H1 (cell line): ENCODE measurements around the gene ZNF672. TPM values are rescaled to one million over a fixed set of nuclear protein-coding genes. Genes with fewer than 3 reads are reported as not detected.

Experiments used
- CTCF ChIA-PET: fragments of 300-600 bp; sonication (Branson Sonifier 250); formaldehyde crosslinking; loops from one replicate; lab custom pipeline; 2021; ENCODE audit not compliant: partially characterized antibody; lab: Charles Lee
- POLR2A ChIA-PET: fragments of 300-600 bp; sonication (Branson Sonifier 250); formaldehyde crosslinking; loops from one replicate; lab custom pipeline; 2021; ENCODE audit warnings: inconsistent platforms; ENCODE audit not compliant: partially characterized antibody; lab: Charles Lee
- DNase-seq, 2 experiments: peaks; one replicate each; pipeline versions ENCODE4 v3.0.0 to v3.0.0-alpha.2; 2010 to 2022; ENCODE audit warnings: low spot score in 2 of 2, low read depth in 1 of 2, mixed read lengths in 1 of 2
- FAIRE-seq: peaks from 2 replicates; lab custom pipeline; 2011; peaks lifted over from hg19 to GRCh38; lab: Jason Lieb, UNC
- H2AFZ ChIP-seq: 2 replicates; pipeline ENCODE4 v1.8.1; 2012; ENCODE audit warnings: low read length, inconsistent platforms
- H2AK5ac ChIP-seq: 2 replicates; pipeline ENCODE4 v1.6.1; 2013; ENCODE audit warnings: low read depth, low read length
- H2BK120ac ChIP-seq: replicated peaks from 2 replicates; pipeline ENCODE3; 2013; ENCODE audit warnings: low read depth, low read length, inconsistent platforms
- H2BK12ac ChIP-seq: 2 replicates; pipeline ENCODE4 v1.6.1; 2013; ENCODE audit warnings: low read depth, low read length
- H2BK15ac ChIP-seq: 2 replicates; pipeline ENCODE4 v1.6.1; 2013; ENCODE audit warnings: low read length
- H2BK20ac ChIP-seq: 2 replicates; pipeline ENCODE4 v1.6.1; 2013; ENCODE audit warnings: low read length
- H2BK5ac ChIP-seq: 2 replicates; pipeline ENCODE4 v1.6.1; 2013; ENCODE audit warnings: low read depth, low read length
- H3K14ac ChIP-seq: 2 replicates; pipeline ENCODE4 v1.6.1; 2013; ENCODE audit warnings: inconsistent platforms; ENCODE audit not compliant: insufficient read length
- H3K18ac ChIP-seq: 2 replicates; pipeline ENCODE4 v1.6.1; 2013; ENCODE audit warnings: low read length; ENCODE audit errors: extremely low read depth
- H3K23ac ChIP-seq: 2 replicates; pipeline ENCODE4 v1.6.1; 2013; ENCODE audit warnings: inconsistent platforms; ENCODE audit not compliant: insufficient read length
- H3K23me2 ChIP-seq: 2 replicates; pipeline ENCODE4 v1.6.1; 2013; ENCODE audit warnings: low read depth, low read length
- H3K27ac ChIP-seq: 2 replicates; pipeline ENCODE4 v1.6.1; 2011; ENCODE audit warnings: low read depth, low read length, inconsistent platforms
- H3K27me3 ChIP-seq, 4 experiments: replicated peaks in 1 of 4; 1 replicate in 1 of 4; 2 replicates in 3 of 4; pipeline versions ENCODE4 v1.6.1 to v1.8.1; 2011 to 2013; ENCODE audit warnings: low read length in 3 of 4, mild to moderate bottlenecking in 3 of 4, inconsistent platforms in 2 of 4, mixed read lengths in 2 of 4, moderate library complexity in 1 of 4; ENCODE audit not compliant: control insufficient read depth in 3 of 4, insufficient read depth in 3 of 4; ENCODE audit errors: extremely low read depth in 1 of 4
- H3K36me3 ChIP-seq, 4 experiments: 2 replicates each; pipeline versions ENCODE4 v1.6.1 to v1.8.1; 2011 to 2013; ENCODE audit warnings: mild to moderate bottlenecking in 4 of 4, low read length in 3 of 4, moderate library complexity in 2 of 4, control low read depth in 1 of 4, inconsistent platforms in 1 of 4; ENCODE audit not compliant: insufficient read depth in 4 of 4, control insufficient read depth in 2 of 4
- H3K4ac ChIP-seq: replicated peaks from 2 replicates; pipeline ENCODE3; 2013; ENCODE audit warnings: low read length, low read depth, mixed read lengths, inconsistent platforms; ENCODE audit not compliant: insufficient read length
- H3K4me1 ChIP-seq, 4 experiments: replicated peaks in 1 of 4; 1 replicate in 1 of 4; 2 replicates in 3 of 4; pipeline versions ENCODE4 v1.6.1 to v1.8.1; 2011 to 2013; ENCODE audit warnings: low read length in 3 of 4, inconsistent platforms in 2 of 4, mixed read lengths in 1 of 4; ENCODE audit not compliant: insufficient read depth in 4 of 4, control insufficient read depth in 3 of 4
- H3K4me2 ChIP-seq, 2 experiments: 2 replicates each; pipeline versions ENCODE4 v1.6.1 to v1.8.1; 2011 to 2013; ENCODE audit warnings: low read depth in 2 of 2, low read length in 2 of 2, control low read depth in 1 of 2, inconsistent platforms in 1 of 2, mild to moderate bottlenecking in 1 of 2; ENCODE audit not compliant: insufficient read depth in 1 of 2
- H3K4me3 ChIP-seq, 4 experiments: fragments of 200-600, 300-600 bp in 1 of 4; sonication (generic), shearing (Covaris generic), sonication (Bioruptor Twin) in 1 of 4; 2 replicates each; pipeline versions ENCODE4 v1.5.1 to v1.8.1; 2011 to 2016; ENCODE audit warnings: low read length in 4 of 4, low read depth in 3 of 4, control low read depth in 2 of 4, inconsistent platforms in 2 of 4, mild to moderate bottlenecking in 2 of 4, mixed read lengths in 1 of 4, moderate library complexity in 1 of 4; ENCODE audit not compliant: insufficient read depth in 2 of 4; ENCODE audit errors: extremely low read depth in 1 of 4
- H3K56ac ChIP-seq: replicated peaks from 2 replicates; pipeline ENCODE3; 2013; ENCODE audit warnings: low read depth, mild to moderate bottlenecking, mixed read lengths, low read length, inconsistent platforms; ENCODE audit not compliant: insufficient read length
- H3K79me1 ChIP-seq: 2 replicates; pipeline ENCODE4 v1.6.1; 2013; ENCODE audit warnings: low read depth, low read length, control low read depth
- H3K79me2 ChIP-seq, 2 experiments: 2 replicates each; pipeline versions ENCODE4 v1.6.1 to v1.8.1; 2012 to 2013; ENCODE audit warnings: low read length in 2 of 2, mild to moderate bottlenecking in 2 of 2, inconsistent platforms in 1 of 2; ENCODE audit not compliant: insufficient read depth in 2 of 2, control insufficient read depth in 1 of 2
- H3K9ac ChIP-seq, 4 experiments: replicated peaks in 1 of 4; 1 replicate in 1 of 4; 2 replicates in 3 of 4; pipeline versions ENCODE4 v1.6.1 to v1.8.1; 2011 to 2013; ENCODE audit warnings: low read depth in 3 of 4, low read length in 3 of 4, control low read depth in 2 of 4, mild to moderate bottlenecking in 2 of 4, moderate library complexity in 2 of 4, inconsistent platforms in 1 of 4; ENCODE audit errors: extremely low read depth in 1 of 4
- H3K9me3 ChIP-seq, 2 experiments: 2 replicates each; pipeline versions ENCODE4 v1.6.1 to v1.8.1; 2012 to 2013; ENCODE audit warnings: mild to moderate bottlenecking in 2 of 2, moderate library complexity in 2 of 2, control low read depth in 1 of 2, inconsistent platforms in 1 of 2, low read depth in 1 of 2, low read length in 1 of 2, mixed read lengths in 1 of 2; ENCODE audit not compliant: insufficient read depth in 2 of 2
- H4K20me1 ChIP-seq, 2 experiments: replicated peaks in 1 of 2; 2 replicates each; pipeline versions ENCODE3 to v1.8.1; 2011 to 2013; ENCODE audit warnings: inconsistent platforms in 2 of 2, low read length in 2 of 2, mild to moderate bottlenecking in 1 of 2; ENCODE audit not compliant: insufficient read depth in 2 of 2, control insufficient read depth in 1 of 2
- H4K5ac ChIP-seq: 2 replicates; pipeline ENCODE4 v1.6.1; 2013; ENCODE audit warnings: low read length, low read depth, mixed read lengths, inconsistent platforms; ENCODE audit not compliant: insufficient read length
- H4K8ac ChIP-seq: 2 replicates; pipeline ENCODE4 v1.8.0; 2013; ENCODE audit warnings: mild to moderate bottlenecking, moderate library complexity, low read length, inconsistent platforms; ENCODE audit not compliant: insufficient read depth; ENCODE audit errors: extremely low read depth
- H4K91ac ChIP-seq: replicated peaks from 2 replicates; pipeline ENCODE3; 2013; ENCODE audit warnings: low read length, mixed read lengths, inconsistent platforms; ENCODE audit not compliant: insufficient read length
- ATF2 ChIP-seq: IDR thresholded peaks from 2 replicates; pipeline ENCODE4 v1.6.1; 2012; ENCODE audit warnings: low read length, inconsistent platforms
- BACH1 ChIP-seq: IDR thresholded peaks from 2 replicates; pipeline ENCODE4 v1.6.1; 2012; ENCODE audit warnings: low read length, improper control_type of control experiment
- CBX5 ChIP-seq: fragments of 300-800, 300-1000 bp; sonication (generic); IDR thresholded peaks from 2 replicates; pipeline ENCODE4 v1.7.1; 2016; ENCODE audit warnings: antibody characterized with exemption, low read length, low read depth
- CHD2 ChIP-seq: IDR thresholded peaks from 2 replicates; pipeline ENCODE4 v1.6.1; 2012; ENCODE audit warnings: low read length, improper control_type of control experiment
- EP300 ChIP-seq, 2 experiments: IDR thresholded peaks; 1 replicate in 1 of 2; 2 replicates in 1 of 2; pipeline ENCODE4 v1.6.1; 2011 to 2012; ENCODE audit warnings: low read depth in 2 of 2, low read length in 2 of 2, mild to moderate bottlenecking in 2 of 2, borderline replicate concordance in 1 of 2, inconsistent platforms in 1 of 2, moderate library complexity in 1 of 2
- EZH2 ChIP-seq: fragments of 200-600 bp; sonication (generic); IDR thresholded peaks from 2 replicates; pipeline ENCODE4 v1.7.1; 2012; ENCODE audit warnings: low read depth, mild to moderate bottlenecking, moderate library complexity, low read length, inconsistent platforms; ENCODE audit not compliant: severe bottlenecking
- JUN ChIP-seq: IDR thresholded peaks from 2 replicates; pipeline ENCODE4 v1.6.1; 2011; ENCODE audit warnings: low read depth, mild to moderate bottlenecking, improper control_type of control experiment, low read length
- MAX ChIP-seq: IDR thresholded peaks from 2 replicates; pipeline ENCODE4 v1.6.1; 2012; ENCODE audit warnings: inconsistent platforms
- NRF1 ChIP-seq: IDR thresholded peaks from 2 replicates; pipeline ENCODE4 v1.6.1; 2011; ENCODE audit warnings: mild to moderate bottlenecking, low read depth, low read length, improper control_type of control experiment
- SRF ChIP-seq: IDR thresholded peaks from 2 replicates; pipeline ENCODE4 v1.6.1; 2011; ENCODE audit warnings: mild to moderate bottlenecking, low read depth, low read length, moderate library complexity
- TAF7 ChIP-seq: optimal IDR thresholded peaks from 2 replicates; pipeline ENCODE3; 2011; ENCODE audit warnings: low read depth, mild to moderate bottlenecking, inconsistent platforms, low read length, moderate library complexity, borderline replicate concordance
- ZNF274 ChIP-seq: IDR thresholded peaks from 2 replicates; pipeline ENCODE4 v1.7.0; 2012; ENCODE audit warnings: low read length, borderline replicate concordance; ENCODE audit errors: extremely low read depth
- WGBS, 2 experiments: shearing (Covaris generic) in 1 of 2; methylation state at CpG; one replicate each; pipeline versions ENCODE4 v1.1.6 to v1.1.7; 2013 to 2015; ENCODE audit warnings: low lambda C conversion rate in 2 of 2, mixed read lengths in 2 of 2, inconsistent platforms in 1 of 2, low coverage in 1 of 2, missing lambda C conversion rate in 1 of 2; ENCODE audit not compliant: insufficient replicate concordance in 2 of 2, insufficient coverage in 1 of 2, insufficient read length in 1 of 2; ENCODE audit errors: extremely low coverage in 1 of 2, missing lambda C conversion rate in 1 of 2; 5-methylcytosine and 5-hydroxymethylcytosine counted together
- polyA plus RNA-seq, 7 experiments: library from polyadenylated mRNA; depleted of rRNA in 3 of 7; stranded (reverse) in 5 of 7; unstranded in 2 of 7; fragments of >200 nt in 5 of 7; fragments of 200-250 nt in 2 of 7; gene quantifications; 1 replicate in 5 of 7; 2 replicates in 1 of 7; 4 replicates in 1 of 7; pipeline versions ENCODE4 v1.2.1 to v1.2.3, GENCODE V29; 2011 to 2013; ENCODE audit warnings: missing spikeins in 2 of 7, mixed read lengths in 2 of 7
- total RNA-seq: library from RNA; stranded (reverse); fragmentation: NEBNext Ultra II Directional; extraction: Animal tissue kit (Norgen Biotek cat#: 25700); gene quantifications from 2 replicates; pipeline ENCODE4 v1.2.1, GENCODE V29; 2021

Gene ZNF672
- total and polyA plus RNA-seq, 2 of the 8 experiments (the other 6 are each of a cell fraction or from before 2014, with no cell fraction given): 30.7 to 40.4 TPM

- peaks cover 10% of the 10 kb centered on the region for H3K79me1 ChIP-seq
- peaks cover 0 to 20% of the 10 kb centered on the region in 2 experiments; a peak in 2 of 4 replicates for H3K79me2 ChIP-seq
- no peak overlapping the region for H2BK5ac ChIP-seq
- H2BK12ac ChIP-seq: no peak overlapping the region
- H2BK15ac ChIP-seq: no peak overlapping the region
- H3K27ac ChIP-seq: no peak overlapping the region
- no peak for FAIRE-seq
- no peak for DNase-seq
- no peak overlapping the region for H3K14ac ChIP-seq
- H4K91ac ChIP-seq: no peak overlapping the region
- H3K23me2 ChIP-seq: peaks cover 2% of the 10 kb centered on the region; the same call in 1 of the 2 replicates
- H3K27me3 ChIP-seq: no peaks in the 10 kb centered on the region
- no peak overlapping the region for H2BK120ac ChIP-seq
- H3K9me3 ChIP-seq: no peaks in the 10 kb centered on the region
- no peak overlapping the region for H2BK20ac ChIP-seq
- ChIA-PET CTCF (interaction anchor here (1.0 to 5.3 kb wide), 3 partner anchors 14 to 83 kb away, joined by 6 to 58 read pairs (median 32); partner anchors contain the start of gene ZNF692), POLR2A (no interaction called here)
- H3K4me3 ChIP-seq: no peak overlapping the region
- no peak overlapping the region for H3K4me2 ChIP-seq
- no peak overlapping the region for H3K9ac ChIP-seq
- H2AK5ac ChIP-seq: no peak overlapping the region
- no peaks in the 10 kb centered on the region; a peak in 1 of 7 replicates for H3K4me1 ChIP-seq
- peaks cover 2 to 12% of the 10 kb centered on the region in 2 experiments for H4K20me1 ChIP-seq
- H3K23ac ChIP-seq: no peak overlapping the region
- no peak overlapping the region for H3K18ac ChIP-seq
- H4K8ac ChIP-seq: no peak overlapping the region
- H3K4ac ChIP-seq: no peak overlapping the region
- peaks cover 0 to 22% (median 12%) of the 10 kb centered on the region in 4 experiments; a peak in 6 of 8 replicates for H3K36me3 ChIP-seq
- H2AFZ ChIP-seq: no peak overlapping the region
- no peak overlapping the region for H4K5ac ChIP-seq
- WGBS, 2 experiments: 79% methylated on average over 3 of the region's 3 CpGs; no CpG with 5 or more reads in 1 of the 2 experiments
- H3K56ac ChIP-seq: no peak overlapping the region
- no peak for TF ChIP-seq SRF
- no peak for TF ChIP-seq MAX
- TF ChIP-seq NRF1: no peak
- TF ChIP-seq TAF7: no peak
- no peak for TF ChIP-seq CBX5
- TF ChIP-seq JUN: no peak
- TF ChIP-seq ATF2: no peak
- TF ChIP-seq EZH2: no peak
- no peak for TF ChIP-seq BACH1
- no peak for TF ChIP-seq ZNF274
- TF ChIP-seq CHD2: no peak
- TF ChIP-seq EP300 (IDR thresholded peaks at IDR 0.05; ENCODE audit: borderline replicate concordance in 1 of 2, low read depth in 2 of 2, low read length in 2 of 2): no peak
Measured at GRCh38 chr1:248843687-248844086, 5.7 kb downstream of the ZNF672 start.
